Stimulated activated CD8-positive, alpha-beta memory T cell treated with anti-CD3 and anti-CD28 coated beads, Interleukin-15, amount 100 ng/mL, for 1 hour (primary cell): Measurements from ENCODE around the gene TMEM38A.
"Not testable (repeated sequence)": the region's sequence is repeated elsewhere in the genome, so short reads cannot be mapped to it uniquely, and the experiment has no call there.

Experiments
- DNase-seq: peaks from one replicate; pipeline ENCODE4 v3.0.0-alpha.2; 2020; ENCODE audit warnings: low read depth

The TMEM38A gene

GRCh38 chr19:16677055-16677454, 16.1 kb downstream of the TMEM38A start:
- DNase-seq: no peak

- DNase-seq: no peak
Observed at GRCh38 chr19:16678498-16678897, 17.6 kb downstream of the TMEM38A start.

GRCh38 chr19:16679811-16680210, 18.9 kb downstream of the TMEM38A start:
- DNase-seq: no peak

GRCh38 chr19:16682539-16682938, 21.6 kb downstream of the TMEM38A start:
- no peak for DNase-seq

DNA sequence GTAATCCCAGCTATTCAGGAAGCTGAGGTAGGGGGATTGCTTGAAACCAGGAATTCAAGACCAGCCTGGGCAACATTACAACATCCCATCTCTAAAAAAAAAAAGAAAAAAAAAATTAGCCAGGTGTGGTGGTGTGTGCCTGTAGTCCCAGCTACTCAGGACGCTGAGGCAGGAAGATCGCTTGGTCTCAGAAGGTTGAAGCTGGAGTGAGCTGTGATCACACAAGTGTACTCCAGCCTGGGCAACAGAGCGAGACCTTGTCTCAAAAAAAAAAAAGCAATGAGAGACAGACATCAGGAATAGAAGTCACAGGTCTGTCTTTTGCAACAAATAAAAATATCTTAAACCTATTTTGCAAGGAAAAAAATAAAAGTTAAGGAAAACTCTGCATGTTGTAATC, 23.3 kb downstream of the TMEM38A start:
- no peak for DNase-seq

DNA sequence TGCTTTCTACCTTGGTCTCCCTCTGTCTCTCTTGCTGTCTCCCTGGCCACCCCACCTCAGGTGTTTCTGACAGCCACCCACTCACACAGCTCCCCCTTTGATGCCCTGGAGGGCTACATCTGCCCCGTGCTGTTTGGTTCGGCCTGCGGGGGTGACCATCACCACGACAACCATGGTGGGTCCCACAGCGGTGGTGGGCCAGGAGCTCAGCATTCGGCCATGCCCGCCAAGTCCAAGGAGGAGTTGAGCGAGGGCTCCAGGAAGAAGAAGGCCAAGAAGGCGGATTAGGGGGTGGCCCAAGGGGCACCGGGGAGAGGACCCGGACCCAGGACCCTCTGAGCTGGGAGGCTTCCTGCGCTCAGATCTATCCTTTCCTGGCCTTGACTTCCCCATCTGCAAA, 27.1 kb downstream of the TMEM38A start:
- DNase-seq: no peak

DNA sequence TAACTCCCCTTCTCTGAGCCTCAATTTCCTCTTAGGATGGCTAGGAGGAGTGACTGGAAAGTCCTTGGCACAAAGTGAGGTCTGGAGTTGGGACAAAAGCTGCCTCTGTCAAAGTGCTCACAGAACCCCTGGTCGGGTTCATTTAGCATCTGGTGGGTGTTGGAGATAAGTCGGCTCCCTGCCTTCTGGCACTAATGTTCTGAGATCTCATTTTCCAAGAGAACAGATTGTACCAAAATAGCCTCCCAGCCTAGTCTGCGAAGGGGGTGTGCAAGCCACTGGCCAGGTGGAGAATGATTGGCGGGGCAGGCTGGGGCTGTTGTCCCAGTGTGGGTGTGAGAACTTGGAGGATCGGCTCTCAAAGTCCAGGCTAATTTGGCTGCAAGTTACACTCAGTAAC, 38.0 kb downstream of the TMEM38A start:
- no peak for DNase-seq

DNA sequence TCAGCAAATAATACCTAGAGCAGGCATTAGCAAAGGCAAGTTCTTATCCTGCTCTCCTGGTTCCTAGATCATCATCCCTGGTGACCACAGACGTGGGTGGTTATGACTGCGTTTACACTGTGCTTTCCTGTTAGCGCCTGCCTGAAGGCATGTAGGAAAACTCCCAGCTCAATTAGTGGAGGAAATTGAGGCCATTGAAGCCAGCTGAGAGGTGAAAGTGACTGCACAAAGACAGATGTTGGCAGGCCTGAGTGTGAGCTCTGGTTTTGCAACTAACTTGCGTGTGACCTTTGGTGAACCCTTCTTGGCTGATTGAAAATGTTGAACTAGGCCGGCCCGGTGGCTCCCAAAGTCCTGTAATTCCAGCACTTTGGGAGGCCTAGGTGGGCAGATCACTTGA, 41.2 kb downstream of the TMEM38A start:
- no peak for DNase-seq

GRCh38 chr19:16703677-16704076, 42.7 kb downstream of the TMEM38A start:
- no peak for DNase-seq

DNA sequence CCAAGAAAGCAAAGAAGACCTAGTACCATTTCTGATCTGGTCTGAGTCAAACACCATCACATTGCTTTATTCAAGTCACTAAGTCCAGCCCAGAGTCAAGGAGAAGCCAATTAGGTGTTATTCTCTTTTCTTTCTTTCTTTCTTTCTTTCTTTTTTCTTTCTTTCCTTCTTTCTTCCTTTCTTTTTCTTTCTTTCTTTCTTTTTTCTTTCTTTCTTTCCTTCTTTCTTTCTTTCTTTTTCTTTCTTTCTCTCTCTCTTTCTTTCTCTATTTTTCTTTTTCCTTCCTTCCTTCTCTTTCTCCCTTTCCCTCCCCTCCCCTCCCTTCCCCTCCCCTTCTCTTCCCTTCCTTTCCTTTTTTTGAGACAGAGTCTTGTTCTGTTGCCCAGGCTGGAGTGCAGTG, 49.9 kb downstream of the TMEM38A start:
- not testable (repeated sequence) for DNase-seq

DNA sequence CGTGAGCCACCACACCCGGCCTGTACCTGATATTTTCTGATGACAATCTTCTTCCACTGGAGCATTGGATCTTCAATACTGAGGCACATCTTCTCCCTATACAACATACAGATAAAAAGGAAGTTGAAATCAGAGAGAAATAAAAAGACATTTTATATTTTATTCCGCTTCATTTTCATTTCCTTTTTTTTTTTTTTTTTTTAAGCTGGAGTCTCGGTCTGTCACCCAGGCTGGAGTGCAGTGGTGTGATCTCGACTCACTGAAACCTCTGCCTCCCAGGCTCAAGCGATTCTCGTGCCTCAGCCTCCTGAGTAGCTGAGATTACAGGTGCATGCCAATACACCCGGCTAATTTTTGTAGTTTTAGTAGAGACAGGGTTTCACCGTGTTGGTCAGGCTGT, 51.4 kb downstream of the TMEM38A start:
- not testable (repeated sequence) for DNase-seq

DNA sequence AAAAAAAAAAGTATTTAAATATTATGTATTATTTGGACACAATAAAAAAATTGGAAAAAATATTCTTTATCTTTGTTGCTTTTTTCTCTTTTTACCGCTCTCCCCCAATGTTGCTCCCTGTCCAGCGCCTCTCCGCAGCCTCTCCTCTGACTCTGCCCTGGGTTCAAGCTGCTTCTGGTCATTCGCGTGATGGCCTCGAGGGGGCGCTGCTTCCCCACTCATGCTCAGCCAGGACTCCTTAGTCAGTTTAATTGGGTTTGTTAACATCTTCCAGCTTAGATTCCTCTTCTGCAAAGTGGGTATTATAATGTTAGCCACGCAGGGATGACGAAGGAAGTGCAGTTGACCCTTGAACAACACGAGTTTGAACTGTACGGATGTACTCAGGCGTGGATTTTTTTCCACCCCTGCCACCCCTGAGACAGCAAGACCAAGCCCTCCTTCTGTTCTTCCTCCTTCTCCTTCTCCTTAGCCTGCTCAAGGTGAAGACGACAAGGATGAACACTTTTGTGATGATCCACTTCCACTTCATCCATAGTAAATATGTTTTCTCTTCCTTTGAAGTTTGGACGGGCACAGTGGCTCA, 53.9 kb downstream of the TMEM38A start:
- DNase-seq: no peak

- no peak for DNase-seq
Observed at GRCh38 chr19:16715611-16716010, 54.7 kb downstream of the TMEM38A start.

DNA sequence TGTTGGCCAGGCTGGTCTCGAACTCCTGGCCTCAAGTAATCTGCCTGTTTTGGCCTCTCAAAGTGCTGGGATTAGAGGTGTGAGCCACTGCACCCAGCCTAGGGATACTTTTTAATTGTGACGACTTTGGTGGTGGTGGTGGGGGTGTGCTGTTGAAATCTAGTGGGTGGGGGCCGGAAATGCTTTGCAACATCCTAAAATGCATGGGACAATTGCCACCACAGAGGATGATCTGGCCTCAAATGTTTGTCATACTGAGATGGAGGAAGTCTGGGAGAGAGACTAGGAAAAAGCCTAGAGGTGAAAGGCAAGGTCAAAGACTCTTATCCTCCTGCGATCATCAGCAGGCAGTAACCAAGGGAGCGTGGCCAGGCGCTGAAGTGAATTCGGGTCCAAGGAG, 60.1 kb downstream of the TMEM38A start:
- no peak for DNase-seq

- no peak for DNase-seq
Observed at GRCh38 chr19:16722591-16722990, 61.7 kb downstream of the TMEM38A start.

GRCh38 chr19:16726916-16727315, 66.0 kb downstream of the TMEM38A start:
- DNase-seq: no peak

- not testable (repeated sequence) for DNase-seq
Observed at GRCh38 chr19:16735650-16736266, 74.8 kb downstream of the TMEM38A start.

DNA sequence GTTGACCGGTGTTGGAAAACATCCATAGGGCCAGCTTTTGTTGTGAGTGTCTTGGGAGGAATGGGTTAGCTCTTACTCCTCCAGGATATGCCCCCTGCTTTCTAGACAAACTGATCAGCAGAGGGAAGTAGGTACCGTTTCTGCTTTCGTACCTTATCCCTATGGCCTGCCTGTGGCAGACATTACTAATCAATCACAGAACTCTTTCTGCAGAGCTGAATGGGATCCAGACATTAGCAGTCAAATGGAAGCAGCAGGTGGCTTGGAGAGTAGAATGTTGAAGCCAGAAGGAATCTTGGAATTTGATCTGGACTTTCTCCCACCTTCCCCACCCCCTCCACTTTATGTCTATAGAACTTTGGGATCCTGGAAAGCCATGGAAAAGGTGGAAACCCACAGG, 75.8 kb downstream of the TMEM38A start:
- DNase-seq: no peak

DNA sequence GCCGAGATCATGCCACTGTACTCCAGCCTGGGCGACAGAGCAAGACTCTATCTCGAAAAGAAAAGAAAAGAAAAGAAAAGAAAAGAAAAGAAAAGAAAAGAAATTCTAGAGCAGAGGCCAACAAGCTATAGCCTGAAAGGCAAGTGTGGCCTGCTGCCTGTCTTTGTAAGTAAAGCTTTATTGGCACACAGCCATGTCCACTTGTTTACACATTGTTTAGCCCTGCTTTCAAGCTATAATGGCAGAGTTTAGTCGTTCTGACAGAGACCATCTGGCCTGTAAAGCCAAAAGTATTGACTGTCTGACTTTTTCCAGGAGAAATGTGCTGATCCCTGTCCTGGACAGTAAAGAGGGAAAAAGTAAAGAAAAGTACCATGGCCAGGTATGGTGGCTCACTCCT, 77.0 kb downstream of the TMEM38A start:
- DNase-seq: no peak

DNA sequence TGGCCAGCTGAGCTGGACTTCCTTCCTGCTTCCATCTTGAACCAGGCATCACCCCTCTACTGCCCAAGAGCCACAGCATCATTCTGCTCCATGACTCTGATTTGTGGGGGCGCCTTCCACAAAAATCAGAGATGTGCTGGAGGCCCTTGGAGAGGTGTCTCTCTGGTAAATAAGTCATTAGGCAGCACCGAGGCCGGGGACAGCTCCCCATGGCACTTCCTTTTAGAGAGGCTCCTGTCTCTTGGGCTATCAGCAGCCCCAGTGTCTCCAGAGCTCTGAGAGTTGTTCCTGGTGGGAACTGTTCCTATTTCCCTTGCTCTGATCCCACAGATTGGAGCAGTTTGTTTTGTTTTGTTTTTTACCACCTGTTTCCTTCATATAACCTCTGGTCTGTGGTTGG, 78.6 kb downstream of the TMEM38A start:
- DNase-seq: no peak
